Camera-type eye (tissue), 1 donor: ENCODE data around the gene PIH1D1. TPM values are rescaled to one million over a fixed set of nuclear protein-coding genes. Genes with fewer than 3 reads are reported as not detected.

Experiments
- total RNA-seq: library from RNA; depleted of rRNA; stranded (reverse); fragments of >200 nt; gene quantifications from one replicate; pipeline ENCODE4 v1.2.3, GENCODE V29; 2014

PIH1D1 gene
- 77.4 TPM for total RNA-seq

DNA sequence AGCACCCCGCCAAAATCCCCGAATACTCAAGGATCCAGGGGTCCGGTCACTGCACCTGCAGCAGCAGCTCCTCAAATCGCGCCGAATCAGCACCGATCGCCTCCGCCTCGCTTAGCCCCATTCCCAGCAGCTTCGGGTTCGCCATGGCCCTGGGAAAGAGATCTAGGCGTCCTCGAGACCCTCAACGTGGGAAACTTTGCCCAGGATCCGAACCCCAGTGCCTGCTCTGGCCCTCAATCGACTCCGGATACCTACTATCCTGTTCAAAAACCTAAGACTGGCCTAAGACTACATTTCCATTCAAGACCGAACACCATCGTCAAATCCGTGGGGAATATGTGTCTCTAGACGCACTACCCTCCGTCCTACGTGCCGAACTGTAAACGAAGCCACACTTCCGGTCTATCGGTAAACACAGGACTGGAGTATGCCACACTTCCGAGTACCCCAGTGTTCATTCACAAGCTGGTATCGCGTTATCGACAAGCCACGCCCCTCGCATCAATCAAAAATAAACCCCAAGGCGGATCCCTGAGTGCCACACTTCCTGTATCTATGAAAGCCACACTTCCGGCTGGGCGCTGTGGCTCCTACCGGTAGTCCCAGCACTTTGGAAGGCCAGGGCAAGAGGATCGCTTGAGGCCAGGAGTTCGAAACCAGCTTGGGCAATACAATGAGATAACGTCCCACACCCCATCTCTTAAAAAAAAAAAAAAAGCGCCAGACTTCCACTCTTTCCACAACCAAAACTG lies at the start of gene PIH1D1:
Gene PIH1D1, minus strand, starts transcription at position 385 of the 752 bp plus-strand sequence. Its CDS starts 240 bp downstream, at position 145.

DNA sequence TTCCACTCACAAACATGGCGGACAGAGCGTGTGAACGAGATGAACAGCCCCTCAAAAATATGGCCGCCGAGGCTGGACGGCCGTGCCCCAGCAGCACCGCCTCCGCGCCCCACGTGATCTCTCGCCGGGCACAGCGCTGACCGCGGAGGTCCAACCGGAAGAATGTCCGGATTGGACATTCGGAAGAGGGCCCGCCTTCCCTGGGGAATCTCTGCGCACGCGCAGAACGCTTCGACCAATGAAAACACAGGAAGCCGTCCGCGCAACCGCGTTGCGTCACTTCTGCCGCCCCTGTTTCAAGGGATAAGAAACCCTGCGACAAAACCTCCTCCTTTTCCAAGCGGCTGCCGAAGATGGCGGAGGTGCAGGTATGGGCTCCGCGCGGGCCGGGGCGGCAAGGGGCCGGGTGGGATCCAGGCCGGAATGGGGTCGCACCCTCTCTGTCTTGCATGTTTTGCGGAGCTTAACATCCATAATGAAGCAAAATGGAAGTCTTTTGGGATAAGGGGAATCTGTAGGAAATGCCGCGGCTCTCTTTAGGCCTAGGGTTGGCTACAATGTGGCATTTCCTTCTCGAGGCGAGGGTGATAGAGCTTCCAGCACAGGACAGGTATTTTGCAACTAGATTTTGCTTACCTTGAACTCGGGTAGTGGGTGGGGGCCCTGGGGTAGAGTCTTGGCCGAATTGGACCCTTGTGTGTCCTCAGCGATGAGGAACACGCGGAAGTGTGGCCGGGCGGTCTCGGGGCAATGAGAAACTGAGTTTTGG lies 35.8 kb upstream of the PIH1D1 start, which contains the start of gene RPL13A:
Gene RPL13A, plus strand, starts transcription at position 332 of the 769 bp plus-strand sequence. Its CDS starts 22 bp downstream, at position 354.

DNA sequence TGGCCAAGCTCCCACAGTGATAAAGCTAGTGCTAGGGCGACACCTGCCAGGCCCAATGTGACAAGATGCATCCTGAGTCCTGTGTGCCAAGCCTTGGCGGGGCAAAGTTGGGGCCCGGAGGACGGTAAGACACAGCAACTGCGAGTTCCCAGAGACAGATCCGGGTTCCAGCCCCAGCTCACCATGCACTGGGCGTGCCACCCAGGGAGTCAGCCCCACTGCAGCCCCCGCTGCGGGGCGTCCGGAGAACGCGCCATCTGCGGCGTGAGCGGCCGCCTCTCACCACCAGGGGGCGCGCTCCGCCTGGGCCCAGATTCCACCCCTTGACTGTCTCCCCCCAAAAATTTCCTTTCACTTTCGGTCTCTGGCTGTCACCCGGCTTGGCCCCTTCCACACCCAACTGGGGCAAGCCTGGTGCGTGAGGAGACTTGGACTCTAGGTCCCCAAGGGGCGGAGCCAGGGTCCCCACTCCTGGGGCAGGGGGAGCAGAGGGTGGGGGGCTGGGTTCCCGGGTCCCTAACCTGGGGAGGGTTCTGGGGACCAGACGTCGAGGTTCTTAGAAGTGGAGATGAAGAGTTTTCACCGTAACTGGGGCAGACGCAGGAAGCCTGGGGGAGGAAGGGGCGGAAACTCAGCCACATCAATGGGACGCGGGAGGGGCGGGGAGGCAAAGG lies 22.4 kb upstream of the PIH1D1 start, which contains the start of gene FLT3LG:
Gene FLT3LG, plus strand, starts transcription at position 348 of the 674 bp plus-strand sequence. CDS start 425 bp downstream, outside the sequence.

DNA sequence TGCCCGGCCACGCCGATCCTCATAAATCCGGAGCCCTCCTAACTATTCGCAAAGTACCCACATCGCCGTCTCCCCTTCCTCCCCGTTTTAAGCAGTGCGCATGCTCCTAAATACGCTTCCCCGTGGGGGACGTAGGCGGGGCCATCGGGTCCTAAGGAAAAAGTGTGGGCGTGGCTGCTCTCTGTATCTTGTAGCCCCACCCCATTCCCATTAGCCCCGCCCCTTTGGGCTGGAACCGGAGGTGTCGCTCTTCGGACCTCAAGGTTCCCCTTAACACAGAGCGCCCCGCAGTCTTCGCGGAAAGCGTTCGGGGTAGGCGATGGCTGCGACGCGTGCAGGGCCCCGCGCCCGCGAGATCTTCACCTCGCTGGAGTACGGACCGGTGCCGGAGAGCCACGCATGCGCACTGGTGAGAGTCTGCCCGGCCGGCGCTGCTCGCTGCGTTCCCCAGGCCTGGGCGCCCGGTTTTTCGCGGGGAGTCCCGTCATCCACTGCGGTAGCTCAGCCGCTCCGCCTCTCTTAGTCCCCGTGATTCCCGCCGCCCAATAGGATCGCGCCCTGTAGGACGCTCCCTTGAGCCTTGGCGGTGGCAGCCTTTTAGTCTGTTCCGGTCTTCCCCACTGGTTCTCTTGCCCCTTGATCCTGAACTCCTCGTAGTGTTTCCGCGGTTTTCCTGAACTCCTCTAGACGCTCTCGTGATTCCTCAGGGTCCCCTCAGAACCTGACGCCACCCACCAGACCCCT lies 1.6 kb upstream of the PIH1D1 start, which contains the start of gene ALDH16A1:
Gene ALDH16A1, plus strand, starts transcription at position 213 of the 744 bp plus-strand sequence. Its CDS starts 107 bp downstream, at position 320.

DNA sequence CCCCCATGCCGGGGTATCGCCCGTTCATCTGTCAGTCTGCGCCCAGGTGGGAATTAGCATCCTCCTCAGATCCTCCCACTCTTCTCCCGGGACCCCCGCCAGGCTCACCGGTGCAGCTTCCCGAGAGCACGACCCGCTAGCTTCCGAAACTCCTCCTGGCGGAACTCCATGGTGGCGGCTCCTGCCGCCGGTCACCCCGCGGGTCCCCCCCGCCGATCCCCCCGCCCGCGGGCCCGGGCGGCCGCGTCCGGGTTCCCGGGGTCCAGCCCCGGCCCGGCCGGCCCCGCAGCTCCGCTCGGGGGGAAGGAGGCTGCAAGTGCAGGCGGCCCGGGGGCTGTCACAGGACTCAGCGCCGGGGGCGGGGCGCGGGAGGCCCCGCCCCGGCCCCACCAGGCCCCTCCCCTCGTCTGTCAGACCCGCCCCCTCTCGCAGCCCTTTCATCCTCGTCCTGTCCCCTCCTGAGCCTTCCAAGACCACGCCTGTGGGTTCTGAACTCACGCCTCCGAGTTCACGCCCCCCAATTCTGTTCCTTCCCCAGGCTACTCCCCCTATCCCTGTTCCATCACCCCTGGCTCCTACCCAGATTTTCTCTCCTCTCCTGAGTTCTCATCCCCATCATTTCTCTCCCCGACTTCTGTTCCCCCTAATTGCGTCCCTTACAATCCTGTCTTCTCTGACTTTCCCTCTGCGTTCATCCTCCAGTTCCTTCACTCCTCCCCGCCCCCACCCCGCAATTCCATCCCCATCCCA lies 10.2 kb downstream of the PIH1D1 start, which contains the start of gene SLC17A7:
Gene SLC17A7, minus strand, starts transcription at position 318 of the 750 bp plus-strand sequence. Its CDS starts 148 bp downstream, at position 170.

DNA sequence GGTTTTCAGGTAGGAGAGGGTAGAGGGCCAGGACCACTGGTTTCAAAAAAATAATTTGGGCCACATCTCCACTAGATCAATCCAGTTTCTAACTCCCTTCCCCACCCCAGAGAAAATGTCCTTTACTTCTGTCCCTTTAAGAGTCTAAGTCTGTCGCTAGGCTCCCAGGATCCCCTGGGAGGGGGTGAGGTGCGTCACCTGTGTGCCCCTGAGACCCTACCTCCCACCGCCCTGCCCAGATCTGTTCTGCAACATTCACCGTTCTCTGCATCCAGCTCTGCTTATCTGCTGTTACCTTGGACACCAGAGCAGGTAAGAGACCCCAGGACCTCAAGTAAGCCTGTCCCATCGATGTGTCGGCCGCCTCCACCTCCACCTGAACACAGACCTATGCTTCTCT lies 26.4 kb downstream of the PIH1D1 start, which contains the start of gene GFY:
Gene GFY, plus strand, starts transcription at position 211 of the 400 bp plus-strand sequence. CDS start 1,043 bp downstream, outside the sequence.

DNA sequence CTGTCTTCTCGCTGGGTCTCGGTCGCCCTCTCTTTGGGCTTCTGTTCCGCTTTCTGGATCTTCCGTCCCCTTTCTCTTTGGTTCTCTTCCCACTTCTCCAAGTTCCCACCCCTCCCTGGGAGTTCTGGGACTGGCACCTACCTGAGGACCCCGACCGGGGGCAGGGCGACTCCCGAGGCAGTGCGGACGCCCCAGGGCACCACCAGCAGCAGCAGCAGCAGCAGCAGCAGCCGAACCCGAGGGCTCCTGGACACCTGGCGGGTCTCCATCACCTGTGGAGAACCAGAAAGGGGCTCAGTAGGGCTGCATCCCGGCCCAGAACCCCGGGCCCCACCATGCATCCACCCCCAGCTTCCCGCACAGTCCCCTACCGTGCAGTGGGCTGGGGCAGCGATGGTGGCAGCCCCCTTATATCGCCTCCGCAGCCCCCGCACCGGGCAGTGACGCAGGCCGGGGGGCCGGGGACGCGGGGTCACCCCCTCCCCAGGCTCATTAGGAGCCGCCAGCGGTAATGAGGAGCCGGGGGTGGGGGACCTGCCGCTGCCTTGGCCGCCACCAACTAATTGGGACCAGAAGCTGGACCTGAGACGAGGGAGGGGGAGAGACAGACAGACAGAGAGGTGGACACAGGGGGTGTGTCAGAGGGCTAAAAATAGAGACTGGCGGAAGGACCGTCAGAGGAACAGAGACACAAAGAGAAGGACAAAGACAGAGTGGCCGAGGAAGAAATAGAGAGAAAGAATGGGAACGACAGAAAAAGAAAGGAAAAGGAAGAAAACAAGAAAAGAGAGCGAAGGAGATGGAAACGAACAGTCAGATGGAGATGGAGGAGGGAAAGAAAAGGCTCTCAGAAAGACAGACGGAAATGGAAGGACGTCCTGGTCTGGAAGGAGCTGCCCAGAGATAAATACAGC lies 28.3 kb downstream of the PIH1D1 start, which contains the start of gene PTH2:
Gene PTH2, minus strand, starts transcription at position 371 of the 914 bp plus-strand sequence. Its CDS starts 102 bp downstream, at position 269.

Other genes with a start within 250 kb of the PIH1D1 start
- 0.93 TPM for gene SLC6A16, start 126.6 kb downstream of the PIH1D1 start, total RNA-seq
- gene CD37, start 116.4 kb downstream of the PIH1D1 start, total RNA-seq, result 4.7 TPM
- gene TEAD2, start 89.4 kb downstream of the PIH1D1 start, total RNA-seq, result 29.5 TPM
- not detected for gene DKKL1, start 87.9 kb downstream of the PIH1D1 start, total RNA-seq
- gene KASH5, start 63.6 kb downstream of the PIH1D1 start, total RNA-seq, result 0.27 TPM
- gene PTH2, start 28.4 kb downstream of the PIH1D1 start, total RNA-seq, result not detected
- not detected for gene GFY, start 26.4 kb downstream of the PIH1D1 start, total RNA-seq
- 78.0 TPM for gene SLC17A7, start 10.3 kb downstream of the PIH1D1 start, total RNA-seq
- gene ALDH16A1, start 1.4 kb upstream of the PIH1D1 start, total RNA-seq, result 24.0 TPM
- gene FLT3LG, start 22.4 kb upstream of the PIH1D1 start, total RNA-seq, result 1.3 TPM
- 1,223 TPM for gene RPL13A, start 35.8 kb upstream of the PIH1D1 start, total RNA-seq
- gene RPS11, start 44.6 kb upstream of the PIH1D1 start, total RNA-seq, result 4,219 TPM
- gene FCGRT, start 60.8 kb upstream of the PIH1D1 start, total RNA-seq, result 94.0 TPM
- gene RCN3, start 76.2 kb upstream of the PIH1D1 start, total RNA-seq, result 58.3 TPM
- 38.8 TPM for gene NOSIP, start 128.7 kb upstream of the PIH1D1 start, total RNA-seq
- 0.77 TPM for gene PRRG2, start 129.5 kb upstream of the PIH1D1 start, total RNA-seq
- 15.8 TPM for gene PRR12, start 139.4 kb upstream of the PIH1D1 start, total RNA-seq
- 6.5 TPM for gene RRAS, start 188.3 kb upstream of the PIH1D1 start, total RNA-seq
- 28.2 TPM for gene SCAF1, start 190.4 kb upstream of the PIH1D1 start, total RNA-seq
- gene IRF3, start 214.0 kb upstream of the PIH1D1 start, total RNA-seq, result 51.1 TPM
- 3.1 TPM for gene BCL2L12, start 214.1 kb upstream of the PIH1D1 start, total RNA-seq
- 298 TPM for gene PRMT1, start 225.5 kb upstream of the PIH1D1 start, total RNA-seq
- 0.77 TPM for gene ADM5, start 237.8 kb upstream of the PIH1D1 start, total RNA-seq
- gene CPT1C, start 239.3 kb upstream of the PIH1D1 start, total RNA-seq, result 40.4 TPM